Endothelial cell of umbilical vein (primary cell): Measurements from ENCODE around the gene FRYL. TPM values are rescaled to one million over a fixed set of nuclear protein-coding genes. Genes with fewer than 3 reads are reported as not detected.
A peak's percentile ranks its signal among the peaks of the same experiment; 100 is the strongest.

Experiments
- BruUV-seq: library from RNA; stranded (reverse); fragments of 400-500 nt; replicated peaks from 2 replicates; lab custom pipeline; 2021; lab: Mats Ljungman, UMichigan
- CTCF ChIA-PET: fragments of 300-600, 350-600 bp; sonication (Branson Sonifier 250); formaldehyde crosslinking; loops from one replicate; lab custom pipeline; 2021; ENCODE audit warnings: antibody characterized with exemption, inconsistent platforms; lab: Charles Lee
- POLR2A ChIA-PET: fragments of 300-600, 350-600 bp; sonication (Branson Sonifier 250); formaldehyde crosslinking; loops from one replicate; lab custom pipeline; 2021; ENCODE audit warnings: antibody characterized with exemption, inconsistent platforms; lab: Charles Lee
- DNase-seq: peaks from one replicate; pipeline ENCODE4 v3.0.0-alpha.2; 2011; ENCODE audit warnings: low read depth, low spot score
- FAIRE-seq: peaks from 2 replicates; lab custom pipeline; 2011; peaks lifted over from hg19 to GRCh38; lab: Jason Lieb, UNC
- H2AFZ ChIP-seq: 2 replicates; pipeline ENCODE4 v1.6.0; 2012; ENCODE audit warnings: low read depth, low read length, control low read depth, inconsistent platforms
- H3K27ac ChIP-seq: 2 replicates; pipeline ENCODE4 v1.5.1; 2011; ENCODE audit warnings: low read depth, mild to moderate bottlenecking, control low read depth, low read length, moderate library complexity; ENCODE audit not compliant: insufficient read depth
- H3K27me3 ChIP-seq, 2 experiments: 2 replicates each; pipeline versions ENCODE4 v1.6.0 to v1.6.1; 2011; ENCODE audit warnings: low read length in 2 of 2, mixed read lengths in 1 of 2; ENCODE audit not compliant: control insufficient read depth in 2 of 2, insufficient read depth in 2 of 2
- H3K36me3 ChIP-seq, 2 experiments: 2 replicates in 1 of 2; 3 replicates in 1 of 2; pipeline ENCODE4 v1.5.1; 2011; ENCODE audit warnings: low read length in 2 of 2, mild to moderate bottlenecking in 1 of 2, moderate library complexity in 1 of 2; ENCODE audit not compliant: control insufficient read depth in 2 of 2, insufficient read depth in 2 of 2; ENCODE audit errors: extremely low read depth in 1 of 2
- H3K4me1 ChIP-seq: 3 replicates; pipeline ENCODE4 v1.5.1; 2011; ENCODE audit warnings: mild to moderate bottlenecking, low read length; ENCODE audit not compliant: control insufficient read depth, insufficient read depth; ENCODE audit errors: extremely low read depth
- H3K4me2 ChIP-seq: 2 replicates; pipeline ENCODE4 v1.6.1; 2011; ENCODE audit warnings: low read length, control low read depth, mixed read lengths; ENCODE audit not compliant: insufficient read depth
- H3K4me3 ChIP-seq, 3 experiments: fragments of 200-600 bp in 1 of 3; sonication (generic), shearing (Covaris generic) in 1 of 3; replicated peaks in 1 of 3; 2 replicates each; pipeline ENCODE4 v1.5.1; 2011 to 2016; ENCODE audit warnings: control low read depth in 3 of 3, low read length in 3 of 3, mild to moderate bottlenecking in 2 of 3, inconsistent platforms in 1 of 3, low read depth in 1 of 3, moderate library complexity in 1 of 3; ENCODE audit not compliant: insufficient read depth in 1 of 3
- H3K79me2 ChIP-seq: 2 replicates; pipeline ENCODE4 v1.6.0; 2012; ENCODE audit warnings: low read length, inconsistent platforms; ENCODE audit not compliant: control insufficient read depth, insufficient read depth
- H3K9ac ChIP-seq: replicated peaks from 2 replicates; pipeline ENCODE3; 2011; ENCODE audit warnings: low read length, control low read depth; ENCODE audit not compliant: insufficient read depth; ENCODE audit errors: extremely low read depth
- H3K9me1 ChIP-seq: replicated peaks from 3 replicates; pipeline ENCODE4 v1.6.0; 2011; ENCODE audit warnings: mild to moderate bottlenecking, low read length; ENCODE audit not compliant: control insufficient read depth, insufficient read depth; ENCODE audit errors: extremely low read depth
- H3K9me3 ChIP-seq: replicated peaks from 2 replicates; pipeline ENCODE4 v1.5.1; 2012; ENCODE audit warnings: low read length, inconsistent platforms; ENCODE audit not compliant: control insufficient read depth, insufficient read depth
- H4K20me1 ChIP-seq: replicated peaks from 2 replicates; pipeline ENCODE3; 2011; ENCODE audit warnings: mild to moderate bottlenecking, low read length; ENCODE audit not compliant: control insufficient read depth, insufficient read depth; ENCODE audit errors: extremely low read depth
- EZH2 ChIP-seq: IDR thresholded peaks from 2 replicates; pipeline ENCODE4 v1.6.1; 2012; ENCODE audit warnings: borderline replicate concordance, low read depth, mild to moderate bottlenecking, moderate library complexity, low read length, inconsistent platforms; ENCODE audit not compliant: severe bottlenecking
- FOS ChIP-seq: IDR thresholded peaks from 2 replicates; pipeline ENCODE4 v1.6.1; 2011; ENCODE audit warnings: mild to moderate bottlenecking, low read length, moderate library complexity, borderline replicate concordance; ENCODE audit not compliant: insufficient read depth
- GATA2 ChIP-seq: IDR thresholded peaks from 2 replicates; pipeline ENCODE4 v1.7.0; 2011; ENCODE audit warnings: low read depth, mild to moderate bottlenecking, moderate library complexity, mixed read lengths, low read length; ENCODE audit not compliant: insufficient read length, insufficient read depth
- JUN ChIP-seq: IDR thresholded peaks from 2 replicates; pipeline ENCODE4 v1.6.1; 2011; ENCODE audit warnings: borderline replicate concordance, low read depth; ENCODE audit not compliant: insufficient read length, insufficient read depth
- MAX ChIP-seq: IDR thresholded peaks from 2 replicates; pipeline ENCODE4 v1.6.1; 2011; ENCODE audit not compliant: insufficient read depth, insufficient read length
- MYC ChIP-seq: IDR thresholded peaks from one replicate; pipeline ENCODE4 v1.6.1; 2011; ENCODE audit warnings: mild to moderate bottlenecking, low read depth, low read length
- POLR2A ChIP-seq: IDR thresholded peaks from 2 replicates; pipeline ENCODE4 v1.6.1; 2012; ENCODE audit warnings: low read depth, mild to moderate bottlenecking, control low read depth, low read length
- POLR2AphosphoS5 ChIP-seq: IDR thresholded peaks from 2 replicates; pipeline ENCODE4 v1.6.1; 2012; ENCODE audit warnings: low read depth, mild to moderate bottlenecking, control low read depth, low read length, moderate library complexity; ENCODE audit not compliant: insufficient read depth
- dilution Hi-C: fragments of 300-500 bp; cut with MboI; formaldehyde crosslinking; loops from one replicate; pipeline ENCODE4 v1.15.0; 2019; ENCODE audit warnings: low sequenced_read_pairs; ENCODE audit not compliant: extremely low pct_ligation_motif_present
- intact Hi-C: fragments of 100-400 bp; cut with micrococcal nuclease; formaldehyde crosslinking; loops from one replicate; pipeline ENCODE4 v1.10.0; 2022
- polyA plus RNA-seq, 4 experiments: library from polyadenylated mRNA; depleted of rRNA in 3 of 4; stranded (reverse) in 3 of 4; unstranded in 1 of 4; fragments of >200 nt; gene quantifications; 2 replicates each; pipeline versions ENCODE4 v1.2.1 to v1.2.3, GENCODE V29; 2011 to 2012; ENCODE audit warnings: missing spikeins in 1 of 4
- total RNA-seq: library from RNA; stranded (reverse); gene quantifications from 2 replicates; pipeline ENCODE4 v1.2.3, GENCODE V29; 2021
- TF ChIP-seq, protein P1 (sequence below), 2 donors: IDR thresholded peaks; 1 replicate in 1 of 2; 2 replicates in 1 of 2; pipeline ENCODE4 v1.5.1; 2011; ENCODE audit warnings: low read length in 2 of 2, mild to moderate bottlenecking in 2 of 2, moderate library complexity in 2 of 2, control low read depth in 1 of 2, inconsistent platforms in 1 of 2, low read depth in 1 of 2; ENCODE audit not compliant: insufficient read depth in 1 of 2; ENCODE audit errors: extremely low read depth in 1 of 2

FRYL gene
- total and polyA plus RNA-seq, 2 donors (not counting 3 experiments of a cell fraction or from before 2014, with no cell fraction given): 17.0 to 84.9 TPM

DNA sequence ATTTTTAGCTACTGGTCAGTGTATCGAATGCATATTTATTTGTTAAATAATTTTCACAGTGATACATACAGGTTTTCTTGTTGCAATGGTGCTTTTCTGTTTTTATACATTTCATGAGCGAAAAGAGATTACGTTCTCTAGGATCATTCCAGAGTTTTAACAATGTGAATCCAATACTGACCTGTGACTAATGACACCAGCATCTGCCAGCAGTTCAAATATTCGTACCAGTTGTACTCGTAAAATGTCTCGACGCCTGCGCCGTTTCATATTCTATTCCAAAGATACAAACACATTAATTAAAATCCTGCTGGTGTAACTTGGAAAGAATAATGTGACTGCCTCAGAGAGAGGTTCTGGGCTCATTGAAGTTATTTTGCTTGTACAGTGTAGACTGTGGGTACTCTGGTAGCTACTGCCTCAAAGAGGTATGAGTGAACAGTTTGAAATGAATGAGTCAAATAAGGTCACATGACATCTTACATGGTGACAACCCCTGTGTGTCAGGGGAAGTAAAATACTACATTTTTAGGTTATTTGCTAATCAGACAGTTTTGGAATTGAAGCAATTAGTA is 209.3 kb downstream of the FRYL start:
- BruUV-seq: no TSS peak
- H3K4me2 ChIP-seq: no peak overlapping the region
- H3K79me2 ChIP-seq: no peaks in the 10 kb centered on the region
- DNase-seq (no peak), FAIRE-seq (no peak)
- CTCF ChIA-PET: interaction anchor here (1.2 to 1.6 kb wide), 2 partner anchors 8 to 9 kb away, joined by 3 to 5 read pairs; no protein-coding TSS in a partner anchor
- no peaks in the 10 kb centered on the region for H3K27me3 ChIP-seq
- H3K9me3 ChIP-seq: no peaks in the 10 kb centered on the region
- POLR2A ChIA-PET: no interaction called here
- H3K4me1 ChIP-seq: peaks cover 4% of the 10 kb centered on the region
- intact Hi-C loops (no loop called here), dilution Hi-C loops (no loop called here)
- TF ChIP-seq POLR2AphosphoS5: no peak
- TF ChIP-seq, protein P1, sequence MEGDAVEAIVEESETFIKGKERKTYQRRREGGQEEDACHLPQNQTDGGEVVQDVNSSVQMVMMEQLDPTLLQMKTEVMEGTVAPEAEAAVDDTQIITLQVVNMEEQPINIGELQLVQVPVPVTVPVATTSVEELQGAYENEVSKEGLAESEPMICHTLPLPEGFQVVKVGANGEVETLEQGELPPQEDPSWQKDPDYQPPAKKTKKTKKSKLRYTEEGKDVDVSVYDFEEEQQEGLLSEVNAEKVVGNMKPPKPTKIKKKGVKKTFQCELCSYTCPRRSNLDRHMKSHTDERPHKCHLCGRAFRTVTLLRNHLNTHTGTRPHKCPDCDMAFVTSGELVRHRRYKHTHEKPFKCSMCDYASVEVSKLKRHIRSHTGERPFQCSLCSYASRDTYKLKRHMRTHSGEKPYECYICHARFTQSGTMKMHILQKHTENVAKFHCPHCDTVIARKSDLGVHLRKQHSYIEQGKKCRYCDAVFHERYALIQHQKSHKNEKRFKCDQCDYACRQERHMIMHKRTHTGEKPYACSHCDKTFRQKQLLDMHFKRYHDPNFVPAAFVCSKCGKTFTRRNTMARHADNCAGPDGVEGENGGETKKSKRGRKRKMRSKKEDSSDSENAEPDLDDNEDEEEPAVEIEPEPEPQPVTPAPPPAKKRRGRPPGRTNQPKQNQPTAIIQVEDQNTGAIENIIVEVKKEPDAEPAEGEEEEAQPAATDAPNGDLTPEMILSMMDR (IDR thresholded peaks at IDR 0.05; ENCODE audit: extremely low read depth in 1 of 2, insufficient read depth in 1 of 2, low read depth in 1 of 2, low read length in 2 of 2): no peak
- no peak for TF ChIP-seq MYC
- no peak for TF ChIP-seq JUN
- TF ChIP-seq GATA2: no peak
- no peak overlapping the region for H3K4me3 ChIP-seq
- no peaks in the 10 kb centered on the region for H4K20me1 ChIP-seq
- no peak overlapping the region for H2AFZ ChIP-seq
- H3K9ac ChIP-seq: no peak overlapping the region
- peaks cover 4 to 30% of the 10 kb centered on the region in 2 experiments for H3K36me3 ChIP-seq
- H3K27ac ChIP-seq: no peak overlapping the region
- no peaks in the 10 kb centered on the region for H3K9me1 ChIP-seq

DNA sequence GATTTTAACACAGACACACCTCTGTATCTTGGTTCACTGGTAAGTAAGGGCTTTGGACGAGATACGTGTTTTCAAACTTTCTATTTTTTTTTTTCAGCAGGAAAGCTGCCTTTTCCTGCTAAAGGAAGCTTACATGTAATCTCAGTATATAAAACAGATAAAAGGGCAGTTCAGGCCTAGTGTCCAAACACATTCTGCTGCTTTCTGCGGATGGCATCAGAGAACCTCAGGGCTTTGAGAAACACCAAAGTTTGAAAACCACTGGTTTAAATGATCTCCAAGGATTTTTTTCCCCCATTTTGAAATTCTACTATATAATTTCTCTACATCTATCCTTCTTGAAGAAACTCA is 214.1 kb downstream of the FRYL start:
- dilution Hi-C loops (no loop called here), intact Hi-C loops (no loop called here)
- Histone ChIP-seq H2AFZ (no peak overlapping the region), H3K27me3 (no peaks in the 10 kb centered on the region), H3K4me1 (peaks cover 4% of the 10 kb centered on the region), H3K27ac (no peak overlapping the region), H3K4me3 (no peak overlapping the region), H3K9ac (no peak overlapping the region), H3K9me1 (no peaks in the 10 kb centered on the region), H3K79me2 (no peaks in the 10 kb centered on the region), H3K36me3 (peaks cover 3 to 27% of the 10 kb centered on the region in 2 experiments), H3K9me3 (no peaks in the 10 kb centered on the region), H3K4me2 (no peak overlapping the region), H4K20me1 (no peaks in the 10 kb centered on the region)
- FAIRE-seq: no peak
- no TSS peak for BruUV-seq
- CTCF ChIA-PET: interaction anchor here (1.0 kb wide), 1 partner anchor 111 kb away, joined by 3 read pairs; no protein-coding TSS in a partner anchor
- DNase-seq: peak; percentile 45
- POLR2A ChIA-PET: no interaction called here
- TF ChIP-seq FOS: no peak
- no peak for TF ChIP-seq POLR2A
- no peak for TF ChIP-seq JUN
- no peak for TF ChIP-seq POLR2AphosphoS5
- no peak for TF ChIP-seq MYC
- TF ChIP-seq, protein P1 (IDR thresholded peaks at IDR 0.05; ENCODE audit: extremely low read depth in 1 of 2, insufficient read depth in 1 of 2, low read depth in 1 of 2, low read length in 2 of 2): no peak
- TF ChIP-seq MAX: no peak
- no peak for TF ChIP-seq GATA2
- no peak for TF ChIP-seq EZH2
